ENCODE data around the gene MICU1.
A peak's percentile ranks its signal among the peaks of the same experiment; 100 is the strongest.

The MICU1 gene

DNA sequence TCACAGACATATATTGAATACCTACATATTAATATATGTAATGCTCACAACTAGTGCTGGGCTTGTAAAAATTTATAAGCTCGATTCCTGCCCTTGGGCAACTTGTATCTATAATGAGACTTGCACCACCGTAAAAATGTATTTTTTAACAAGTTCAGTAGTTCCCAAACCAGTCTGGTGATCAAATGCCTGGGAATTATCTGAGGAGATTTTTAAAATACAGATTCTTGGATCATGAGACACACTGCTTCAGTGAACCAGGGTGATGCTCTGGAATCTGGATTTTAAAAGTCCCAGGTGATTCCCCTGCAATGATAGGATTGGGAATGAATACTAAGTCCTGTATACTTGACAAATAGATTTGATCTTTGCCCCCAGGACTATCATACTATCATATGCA lies 4.3 kb upstream of the MICU1 start:
- no peak for DNase-seq (ENCODE audit: low read depth in 2 of 2)

- DNase-seq (ENCODE audit: low read depth in 2 of 2), result no peak
Observed at GRCh38 chr10:72626444-72626754, 520 bp upstream of the MICU1 start.

GRCh38 chr10:72625276-72625607 lies 637 bp downstream of the MICU1 start:
- DNase-seq (ENCODE audit: low read depth in 2 of 2), result no peak

GRCh38 chr10:72622271-72622670 lies 3.6 kb downstream of the MICU1 start:
- no peak for DNase-seq (ENCODE audit: low read depth in 2 of 2)

- no peak for DNase-seq (ENCODE audit: low read depth in 2 of 2)
Observed at GRCh38 chr10:72616716-72617115, 9.2 kb downstream of the MICU1 start.

DNA sequence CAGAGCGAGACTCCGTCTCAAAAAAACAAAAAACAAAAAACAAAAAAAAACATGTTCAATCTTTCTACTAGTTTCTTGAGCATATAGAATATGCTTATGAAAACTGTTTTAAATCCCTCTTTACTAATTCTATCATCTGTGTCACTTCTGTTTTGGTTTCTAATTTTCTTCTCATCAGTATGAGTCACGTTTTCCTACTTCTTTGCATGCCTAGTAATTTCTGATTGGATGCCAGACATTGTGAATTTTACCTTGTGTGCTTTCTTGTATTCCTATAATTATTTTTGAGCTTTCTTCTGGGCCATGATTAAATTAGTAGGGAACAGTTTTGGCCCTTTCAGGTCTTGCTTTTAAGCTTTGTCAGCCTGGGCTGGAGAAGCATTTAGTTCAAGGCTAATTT lies 9.9 kb downstream of the MICU1 start:
- no peak for DNase-seq (ENCODE audit: low read depth in 2 of 2)

DNA sequence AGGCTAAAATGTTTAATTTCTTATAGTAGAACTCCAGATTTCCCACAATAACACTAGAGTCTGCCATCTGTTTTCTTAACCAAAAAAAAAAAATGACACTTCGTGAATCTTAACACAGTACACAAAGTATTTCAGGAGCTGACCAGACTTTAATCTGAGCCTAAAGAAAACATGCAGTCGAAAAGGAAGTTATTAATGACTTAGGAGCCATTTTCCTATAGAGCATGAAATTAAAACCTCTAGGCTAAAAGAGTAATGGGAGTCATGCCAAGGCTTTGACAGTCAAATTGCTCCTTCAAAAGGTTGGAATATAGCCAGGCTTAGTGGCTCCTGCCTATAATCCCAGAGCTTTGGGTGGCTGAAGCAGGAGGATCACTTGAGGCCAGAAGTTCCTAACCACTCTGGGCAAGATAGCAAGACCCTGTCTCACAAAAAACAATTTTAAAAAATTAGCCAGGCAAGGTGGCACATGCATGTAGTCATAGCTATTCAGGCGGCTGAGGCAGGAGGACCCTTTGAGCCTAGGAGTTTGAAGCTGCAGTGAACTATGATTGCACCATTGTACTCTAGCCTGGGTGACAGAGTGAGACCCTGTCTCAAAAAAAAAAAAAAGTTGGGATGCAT lies 13.6 kb downstream of the MICU1 start:
- DNase-seq (ENCODE audit: low read depth in 2 of 2), result no peak

GRCh38 chr10:72611783-72612182 lies 14.1 kb downstream of the MICU1 start:
- DNase-seq (ENCODE audit: low read depth in 2 of 2), result no peak

- no peak for DNase-seq (ENCODE audit: low read depth in 2 of 2)
Observed at GRCh38 chr10:72610466-72610865, 15.4 kb downstream of the MICU1 start.

GRCh38 chr10:72605122-72605521 lies 20.8 kb downstream of the MICU1 start:
- DNase-seq (ENCODE audit: low read depth in 2 of 2), result peak; percentile 18 to 25

DNA sequence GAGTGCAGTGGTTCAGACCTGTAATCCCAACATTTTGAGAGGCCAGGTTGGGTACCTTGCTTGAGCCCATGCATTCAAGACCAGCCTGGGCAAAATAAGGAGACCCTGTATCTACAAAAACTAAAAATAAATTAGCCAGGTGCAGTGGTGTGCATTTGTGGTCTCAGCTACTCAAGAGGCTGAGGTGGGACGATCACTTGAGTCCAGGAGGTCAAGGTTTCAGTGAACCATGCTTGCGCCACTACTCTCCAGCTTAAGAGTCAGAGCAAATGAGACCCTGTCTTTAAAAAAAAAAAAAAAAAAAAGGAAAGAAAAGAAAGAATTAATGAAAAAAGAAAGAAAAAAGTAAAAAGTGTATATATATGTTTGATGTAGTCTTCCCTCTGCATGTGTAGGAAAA lies 24.7 kb downstream of the MICU1 start:
- DNase-seq (ENCODE audit: low read depth in 2 of 2), result no peak

- DNase-seq (ENCODE audit: low read depth in 2 of 2), result no peak
Observed at GRCh38 chr10:72598769-72599701, 26.8 kb downstream of the MICU1 start.

GRCh38 chr10:72597897-72598296 lies 28.0 kb downstream of the MICU1 start:
- peak; percentile 30 to 34 for DNase-seq (ENCODE audit: low read depth in 2 of 2)

GRCh38 chr10:72595436-72595835 lies 30.4 kb downstream of the MICU1 start:
- DNase-seq (ENCODE audit: low read depth in 2 of 2), result no peak

GRCh38 chr10:72593963-72594362 lies 31.9 kb downstream of the MICU1 start:
- no peak for DNase-seq (ENCODE audit: low read depth in 2 of 2)

DNA sequence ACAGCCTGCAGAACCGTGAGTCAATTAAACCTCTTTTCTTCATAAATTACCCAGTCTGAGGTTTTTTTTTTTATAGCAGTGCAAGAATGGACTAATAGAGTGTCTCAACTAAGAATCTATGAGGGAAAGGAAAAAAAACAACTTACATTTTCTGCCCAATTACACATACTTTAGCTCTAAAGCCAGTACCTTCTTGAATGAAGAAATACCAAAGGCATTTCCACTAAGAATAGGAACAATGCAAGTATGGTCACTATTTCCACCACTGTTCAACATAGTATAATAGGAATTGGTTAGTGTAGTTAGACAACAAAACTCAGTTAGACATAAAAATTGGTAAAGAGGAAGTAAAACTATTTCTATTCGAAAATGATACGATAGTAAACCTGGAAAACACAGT lies 37.6 kb downstream of the MICU1 start:
- no peak for DNase-seq (ENCODE audit: low read depth in 2 of 2)

GRCh38 chr10:72587568-72587967 lies 38.3 kb downstream of the MICU1 start:
- no peak for DNase-seq (ENCODE audit: low read depth in 2 of 2)

- DNase-seq (ENCODE audit: low read depth in 2 of 2), result no peak
Observed at GRCh38 chr10:72574636-72575035, 51.2 kb downstream of the MICU1 start.

DNA sequence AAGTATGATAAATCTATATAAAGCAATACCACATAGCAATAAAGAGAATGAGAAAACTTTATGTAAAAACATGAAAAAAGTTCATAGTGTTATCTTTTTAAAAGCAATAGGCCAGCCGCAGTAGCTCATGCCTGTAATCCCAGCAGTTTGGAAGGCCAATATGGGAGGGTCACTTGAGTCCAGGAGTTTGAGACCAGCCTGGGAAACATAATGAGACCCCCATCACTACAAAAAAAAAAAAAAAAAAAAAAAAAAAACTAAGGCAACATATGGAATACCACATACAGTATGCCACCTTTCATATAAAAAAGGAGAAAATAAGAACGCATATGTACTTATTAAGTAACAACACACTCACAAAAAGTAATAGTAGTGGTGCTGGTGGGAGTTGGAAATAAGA lies 52.8 kb downstream of the MICU1 start:
- no peak for DNase-seq (ENCODE audit: low read depth in 2 of 2)

GRCh38 chr10:72567889-72568640 lies 57.8 kb downstream of the MICU1 start:
- DNase-seq (ENCODE audit: low read depth in 2 of 2), result peak; percentile 20 to 29

- no peak for DNase-seq (ENCODE audit: low read depth in 2 of 2)
Observed at GRCh38 chr10:72567421-72567820, 58.5 kb downstream of the MICU1 start.

DNA sequence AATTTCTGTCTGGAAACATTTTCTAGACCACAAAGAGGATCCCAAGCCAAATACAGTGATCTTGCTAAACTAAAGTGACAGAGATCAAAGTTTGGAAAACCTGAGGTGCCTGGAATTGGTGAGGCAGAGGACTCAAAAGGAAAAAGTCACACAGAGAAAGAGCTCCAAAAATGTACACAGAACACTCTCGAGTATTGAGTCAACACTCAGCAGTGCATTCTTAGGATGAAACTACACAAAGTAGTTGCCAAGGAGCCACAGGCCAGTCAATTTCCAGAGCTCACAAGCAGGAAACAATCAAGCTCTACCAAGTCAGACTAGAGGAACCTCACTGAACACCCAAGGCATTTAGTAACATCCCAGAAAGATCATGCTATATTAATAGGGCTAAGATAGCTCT lies 61.3 kb downstream of the MICU1 start:
- peak; percentile 26 to 29 for DNase-seq (ENCODE audit: low read depth in 2 of 2)
